ENCODE data around the gene SOSTDC1. TPM values are rescaled to one million over a fixed set of nuclear protein-coding genes. Genes with fewer than 3 reads are reported as not detected.
"Not testable (repeated sequence)": the region's sequence is repeated elsewhere in the genome, so short reads cannot be mapped to it uniquely, and the experiment has no call there.

Gene SOSTDC1
- total and polyA plus RNA-seq, 11 donors: 0.07 to 0.56 (median 0.17) TPM; not detected in 3

GRCh38 chr7:16450366-16450765 is 15.2 kb downstream of the SOSTDC1 start:
- DNase-seq (no peak), ATAC-seq (no peak)
- H3K27ac ChIP-seq: no peak overlapping the region
- no peaks in the 10 kb centered on the region for H3K27me3 ChIP-seq
- WGBS, 4 donors: 86 to 90% (median 88%) methylated on average over 6 of the region's 6 CpGs
- no peaks in the 10 kb centered on the region for H3K9me3 ChIP-seq
- H3K36me3 ChIP-seq: no peaks in the 10 kb centered on the region
- TF ChIP-seq CTCF (IDR thresholded peaks at IDR 0.05) (no peak), POLR2A (IDR thresholded peaks at IDR 0.05) (no peak)
- H3K4me3 ChIP-seq: no peak overlapping the region
- intact Hi-C loops (cut with DNase I): no loop called here
- H3K4me1 ChIP-seq: peaks cover 0 to 4% (median 0%) of the 10 kb centered on the region in 12 donors

- Histone ChIP-seq H3K27ac (no peak overlapping the region), H3K4me1 (peaks cover 0 to 4% (median 0%) of the 10 kb centered on the region in 12 donors), H3K9me3 (no peaks in the 10 kb centered on the region), H3K36me3 (no peaks in the 10 kb centered on the region), H3K27me3 (no peaks in the 10 kb centered on the region), H3K4me3 (no peak overlapping the region)
- DNase-seq: no peak
- no peak for TF ChIP-seq POLR2A (IDR thresholded peaks at IDR 0.05)
- no peak for TF ChIP-seq CTCF (IDR thresholded peaks at IDR 0.05)
- ATAC-seq: no peak
- 40 to 51% (median 43%) methylated on average over 1 of the region's 1 CpG for WGBS, 4 donors
- intact Hi-C loops (cut with DNase I): no loop called here
Measured at GRCh38 chr7:16447876-16448275, 17.7 kb downstream of the SOSTDC1 start.

GRCh38 chr7:16446508-16446907 is 19.0 kb downstream of the SOSTDC1 start:
- Histone ChIP-seq H3K27ac (no peak overlapping the region), H3K9me3 (no peaks in the 10 kb centered on the region), H3K27me3 (no peaks in the 10 kb centered on the region), H3K4me1 (peaks cover 0 to 4% (median 0%) of the 10 kb centered on the region in 12 donors), H3K36me3 (no peaks in the 10 kb centered on the region), H3K4me3 (no peak overlapping the region)
- 93 to 99% (median 96%) methylated on average over 1 of the region's 1 CpG for WGBS, 4 donors
- no peak for TF ChIP-seq POLR2A (IDR thresholded peaks at IDR 0.05)
- no peak for TF ChIP-seq CTCF (IDR thresholded peaks at IDR 0.05)
- intact Hi-C loops (cut with DNase I): no loop called here
- DNase-seq (no peak), ATAC-seq (no peak)

- H3K27ac ChIP-seq; H3K4me3 ChIP-seq; ATAC-seq; H3K9me3 ChIP-seq; DNase-seq; H3K36me3 ChIP-seq; H3K4me1 ChIP-seq; H3K27me3 ChIP-seq; intact Hi-C loops (cut with DNase I): not testable (repeated sequence)
- 88 to 95% (median 92%) methylated on average over 2 of the region's 2 CpGs for WGBS, 4 donors
Measured at GRCh38 chr7:16443871-16444270, 21.7 kb downstream of the SOSTDC1 start.

GRCh38 chr7:16438988-16439387 is 26.6 kb downstream of the SOSTDC1 start:
- Histone ChIP-seq H3K36me3 (no peaks in the 10 kb centered on the region), H3K9me3 (no peaks in the 10 kb centered on the region), H3K27ac (no peak overlapping the region), H3K4me1 (no peaks in the 10 kb centered on the region), H3K4me3 (no peak overlapping the region), H3K27me3 (no peaks in the 10 kb centered on the region)
- no peak for ATAC-seq
- TF ChIP-seq CTCF (IDR thresholded peaks at IDR 0.05): no peak
- no peak for TF ChIP-seq POLR2A (IDR thresholded peaks at IDR 0.05)
- no peak for DNase-seq
- intact Hi-C loops (cut with DNase I): no loop called here

Data from heart left ventricle (tissue), 16 donors.